ENCODE measurements around the gene ARL6IP1. TPM values are rescaled to one million over a fixed set of nuclear protein-coding genes. Genes with fewer than 3 reads are reported as not detected.
A peak's percentile ranks its signal among the peaks of the same experiment; 100 is the strongest.

ARL6IP1 gene
- total and polyA plus RNA-seq, 2 of the 13 experiments (the other 11 are each of a cell fraction or from before 2014, with no cell fraction given): 263 to 373 TPM

- TF ChIP-seq CEBPB (IDR thresholded peaks at IDR 0.05; ENCODE audit: borderline replicate concordance, low read depth, low read length) (no peak), ZNF407 (CRISPR knock-in tag; IDR thresholded peaks at IDR 0.05; ENCODE audit: not compliant biosample characterization) (peak; percentile 97), ZNF570 (CRISPR knock-in tag; IDR thresholded peaks at IDR 0.05; ENCODE audit: borderline replicate concordance) (peak; percentile 96; the same call in 1 of the 2 replicates), FOXA3 (CRISPR knock-in tag; IDR thresholded peaks at IDR 0.05) (peak; percentile 75), DR1 (CRISPR knock-in tag; IDR thresholded peaks at IDR 0.05) (peak; percentile 100), REPIN1 (CRISPR knock-in tag; IDR thresholded peaks at IDR 0.05; ENCODE audit: borderline replicate concordance, low read depth) (peak; percentile 91), ZNF652 (CRISPR knock-in tag; IDR thresholded peaks at IDR 0.05; ENCODE audit: borderline replicate concordance, low read depth) (peak; percentile 57), ZNF367 (CRISPR knock-in tag; IDR thresholded peaks at IDR 0.05; ENCODE audit: borderline replicate concordance) (0 out of 2 replicates have a peak, but pooled peaks have one; percentile 68), IRF2 (CRISPR knock-in tag; IDR thresholded peaks at IDR 0.05) (peak; percentile 97), MTF1 (CRISPR knock-in tag; IDR thresholded peaks at IDR 0.05) (peak; percentile 86), HBP1 (CRISPR knock-in tag; IDR thresholded peaks at IDR 0.05; ENCODE audit: low read depth) (peak; percentile 87), STAT6 (CRISPR knock-in tag; IDR thresholded peaks at IDR 0.05; ENCODE audit: borderline replicate concordance) (peak; percentile 98), PLSCR1 (CRISPR knock-in tag; IDR thresholded peaks at IDR 0.05; ENCODE audit: borderline replicate concordance) (peak; percentile 81; the same call in 1 of the 2 replicates)
These were observed 11.3 kb downstream of the ARL6IP1 start, which contains the start of gene RPS15A (continued) for GRCh38 chr16:18789850-18790706.
